Right lobe of liver (tissue), 4 donors: ENCODE data around the gene ABCD4.

Experiments used
- CTCF ChIP-seq, 4 donors: fragments of 200-600 bp in 3 of 4; fragments of 450-650 bp in 1 of 4; IDR thresholded peaks; one replicate each; pipeline versions ENCODE4 v1.5.1 to v1.8.0; 2016 to 2022; ENCODE audit warnings: antibody characterized with exemption in 4 of 4, mild to moderate bottlenecking in 2 of 4
- POLR2A ChIP-seq: fragments of 450-650 bp; IDR thresholded peaks from one replicate; pipeline ENCODE4 v1.6.1; 2017; ENCODE audit warnings: antibody characterized with exemption, mild to moderate bottlenecking
- donor health status: DM: no; HTN: no; CAD: no.
- donor health status: DM: no; HTN: no; CAD: no.
- donor health status: DM: no; HTN: yes; CAD: no.

- TF ChIP-seq POLR2A: no peak
- TF ChIP-seq CTCF (IDR thresholded peaks at IDR 0.05): peak; percentile 35 to 45 (median 39)
Observed at GRCh38 chr14:74302152-74302628, 544 bp downstream of the ABCD4 start.
